Globus pallidus (tissue), 1 donor: ENCODE measurements around the gene KCNH1.

Source experiments
- DNase-seq: peaks from one replicate; pipeline ENCODE4 v3.0.0-alpha.2; 2015; ENCODE audit warnings: low spot score

Gene KCNH1

GRCh38 chr1:210646258-210646616 is 487.7 kb downstream of the KCNH1 start:
- DNase-seq: no peak

DNA sequence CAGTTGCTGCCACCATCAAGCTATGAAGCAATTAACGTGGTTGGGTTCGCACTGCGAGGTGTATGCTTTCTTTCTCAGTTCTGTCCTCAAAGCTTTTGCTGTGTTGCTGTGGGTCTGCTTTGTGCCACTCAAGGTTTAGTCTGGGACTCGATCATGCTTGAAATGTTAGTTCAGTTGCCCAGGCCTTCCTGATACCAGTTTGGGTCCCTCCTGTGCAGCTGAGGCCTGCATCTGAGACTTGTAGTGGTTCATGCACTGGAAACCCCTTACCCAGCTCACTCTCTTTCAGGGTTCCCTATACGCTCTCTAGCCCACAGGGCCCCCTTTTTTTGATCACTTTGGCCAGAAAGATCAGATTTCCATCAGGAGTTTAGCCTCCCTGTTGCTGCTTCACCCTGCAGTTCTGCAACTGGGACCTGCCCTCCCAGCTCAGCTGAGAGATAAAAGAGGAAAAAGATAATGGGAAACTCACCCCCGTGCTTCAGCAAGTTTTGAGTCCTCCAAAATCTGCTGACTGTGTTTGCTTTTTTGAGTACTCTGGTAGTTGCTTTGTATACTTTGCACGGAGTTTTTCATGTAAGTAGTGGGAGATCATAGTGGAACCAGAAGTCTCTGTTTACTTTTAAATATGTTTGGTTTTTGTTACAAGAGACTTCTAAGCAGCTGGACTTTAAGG is 488.2 kb downstream of the KCNH1 start:
- no peak for DNase-seq

DNA sequence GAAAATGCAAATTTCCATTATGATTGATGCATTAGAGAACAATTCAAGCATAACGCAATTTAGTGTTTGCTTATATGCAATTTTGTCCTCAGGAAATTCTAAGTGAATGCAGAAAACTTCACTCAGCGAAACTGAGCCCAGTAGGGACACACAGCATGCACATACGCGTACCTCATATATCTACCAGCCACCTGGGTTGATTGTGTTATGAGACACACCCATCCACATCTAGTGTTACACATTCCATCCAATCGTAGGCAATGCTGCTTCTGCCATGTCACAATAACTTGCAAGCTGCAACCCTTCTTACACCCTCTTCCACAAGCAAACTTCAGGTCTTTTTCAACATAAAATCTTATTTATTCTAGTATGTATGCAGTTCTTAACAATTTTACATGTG is 492.4 kb downstream of the KCNH1 start:
- DNase-seq: no peak

DNA sequence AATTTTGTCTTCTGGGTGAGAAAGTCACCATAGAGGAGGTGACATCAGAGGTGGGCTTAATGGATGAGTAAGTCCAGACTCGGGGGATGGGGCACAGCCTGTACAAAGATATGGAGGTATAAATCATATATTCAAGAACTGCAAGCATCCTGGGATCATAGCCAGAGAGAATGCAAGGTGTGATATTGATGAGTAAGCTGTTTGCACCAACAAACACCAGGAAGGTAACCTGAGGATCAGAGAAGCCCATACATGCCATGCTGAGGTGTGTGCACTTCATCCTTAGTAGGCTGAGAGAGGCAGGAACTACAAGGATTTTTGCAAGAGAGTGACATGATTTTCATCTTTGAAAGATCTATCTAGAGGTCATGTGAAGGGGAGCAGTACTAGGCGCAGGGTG is 498.8 kb downstream of the KCNH1 start:
- no peak for DNase-seq

DNA sequence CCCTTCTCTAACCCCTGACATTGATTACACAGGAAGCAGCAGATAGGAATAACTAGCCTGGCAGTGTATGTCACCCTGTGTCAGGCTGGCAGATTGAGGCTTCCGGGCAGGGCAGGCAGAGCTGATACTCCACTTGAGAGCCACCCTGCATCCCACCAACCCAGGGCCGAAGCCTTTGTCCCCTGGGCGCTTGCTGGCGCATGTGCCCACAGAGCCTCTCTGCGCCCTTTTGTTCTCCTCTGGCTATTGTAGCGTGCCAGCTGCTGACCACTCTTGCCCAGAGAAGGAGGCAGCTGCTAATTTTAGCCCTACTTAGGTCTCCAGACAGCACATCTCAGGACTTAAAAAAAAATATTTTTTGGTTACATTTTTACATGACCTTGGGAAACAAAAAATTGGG is 500.3 kb downstream of the KCNH1 start:
- peak; percentile 88 for DNase-seq

DNA sequence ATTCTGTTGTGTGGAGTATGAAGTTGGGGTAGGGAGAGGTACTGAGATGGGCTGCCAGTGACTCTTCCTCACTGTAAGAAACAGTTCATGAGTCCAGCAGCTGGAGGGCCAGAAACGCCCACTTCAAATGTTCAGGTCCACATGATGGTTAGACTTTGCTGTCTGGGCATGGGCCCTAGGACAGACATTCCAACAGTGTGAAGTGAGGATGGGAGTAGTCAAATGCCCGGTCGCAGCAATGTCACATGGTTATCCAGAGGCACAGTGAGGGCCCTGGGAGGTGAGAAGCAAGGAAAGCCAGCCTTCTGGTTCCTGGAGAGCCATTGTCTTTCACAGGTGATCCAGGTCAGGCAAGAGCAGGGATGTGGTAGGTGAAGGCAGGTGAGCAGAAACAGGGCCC is 500.8 kb downstream of the KCNH1 start:
- DNase-seq: no peak

DNA sequence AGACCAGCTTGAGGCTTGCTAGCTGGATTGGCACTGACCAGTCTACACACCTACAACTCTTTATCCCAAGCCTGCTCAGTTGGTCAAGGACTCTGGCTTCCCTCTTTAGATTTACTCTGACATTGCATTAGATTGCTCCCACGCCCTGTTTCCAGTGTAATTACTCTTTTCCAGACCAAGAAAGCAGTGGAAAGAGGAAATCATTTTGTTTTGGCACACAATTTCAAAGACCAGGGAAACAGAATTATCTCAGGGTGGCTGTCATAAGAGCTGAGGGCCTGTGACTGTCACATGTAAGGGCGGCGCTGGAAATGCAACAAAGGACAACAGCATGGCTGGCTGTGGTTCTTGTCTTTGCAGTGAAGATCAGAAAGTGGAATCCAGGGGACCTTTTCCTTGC is 502.5 kb downstream of the KCNH1 start:
- DNase-seq: peak; percentile 66

DNA sequence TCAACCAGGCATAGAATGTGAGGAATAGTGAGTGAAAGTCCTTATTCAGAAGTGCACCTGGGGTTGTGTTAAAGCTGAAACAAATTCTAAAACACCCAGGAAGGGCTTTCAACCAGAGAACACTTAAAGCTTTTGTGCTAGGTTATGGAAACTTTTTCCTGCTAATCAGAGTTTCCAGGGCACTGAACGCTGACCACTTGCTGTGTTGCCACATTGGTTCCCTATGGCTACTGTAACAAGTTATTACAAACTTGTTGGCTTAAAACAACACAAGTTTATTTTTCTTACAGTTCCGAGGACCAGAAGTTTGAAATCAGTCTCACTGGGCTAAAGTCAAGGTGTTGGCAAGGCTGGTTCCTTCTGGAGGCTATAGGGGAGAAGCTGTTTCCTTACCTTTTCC is 504.7 kb downstream of the KCNH1 start:
- no peak for DNase-seq

- DNase-seq: no peak
These were observed 506.2 kb downstream of the KCNH1 start for GRCh38 chr1:210627755-210628154.
